Measurements from ENCODE around the gene AIFM2.

AIFM2 gene

GRCh38 chr10:70148516-70148915 is 15.9 kb upstream of the AIFM2 start:
- Histone ChIP-seq H2AFZ (ENCODE audit: low read depth, low read length) (no peak overlapping the region), H3K9me3 (ENCODE audit: insufficient read depth, low read length, severe bottlenecking) (no peaks in the 10 kb centered on the region), H3K36me3 (ENCODE audit: insufficient read depth, low read length) (peaks cover 53% of the 10 kb centered on the region), H3K4me2 (ENCODE audit: insufficient read depth, low read length) (peak overlapping the region; percentile 95), H3K27ac (ENCODE audit: low read length) (no peak overlapping the region), H3K4me3 (ENCODE audit: low read depth in 1 of 2, low read length in 2 of 2) (no peak overlapping the region), H3K9ac (ENCODE audit: low read depth, low read length) (peak overlapping the region; percentile 27; the same call in 1 of the 2 replicates), H3K4me1 (ENCODE audit: insufficient read depth, low read length) (peaks cover 49% of the 10 kb centered on the region), H3K79me2 (ENCODE audit: insufficient read depth, low read length) (peaks cover 37% of the 10 kb centered on the region), H3K27me3 (ENCODE audit: insufficient read depth, low read length, poor library complexity) (no peaks in the 10 kb centered on the region), H4K20me1 (ENCODE audit: insufficient read depth, low read length) (peaks cover 17% of the 10 kb centered on the region)
- ATAC-seq (ENCODE audit: insufficient read depth, low read depth) (no peak), DNase-seq (no peak)
- TF ChIP-seq CTCF (IDR thresholded peaks at IDR 0.05; ENCODE audit: borderline replicate concordance, extremely low read depth, low read length, poor library complexity, severe bottlenecking) (no peak), EZH2 (IDR thresholded peaks at IDR 0.05; ENCODE audit: borderline replicate concordance, low read depth, low read length, severe bottlenecking) (no peak)

DNA sequence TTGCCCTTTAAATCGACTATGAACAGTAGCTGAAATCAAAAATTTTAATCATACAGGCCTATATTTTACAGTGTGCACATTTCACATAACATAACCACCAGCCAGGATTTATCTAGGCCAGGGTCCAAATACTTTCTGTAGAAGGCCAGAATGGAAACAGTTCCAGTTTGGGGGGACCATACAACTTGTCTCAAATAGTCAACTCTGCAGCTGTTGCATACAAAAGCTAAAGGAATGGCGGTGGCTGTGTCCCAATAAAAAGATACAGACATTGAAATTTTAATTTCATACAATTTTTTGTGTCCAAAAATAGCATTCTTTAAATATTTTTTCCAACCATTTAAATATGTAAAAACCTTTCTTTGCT is 14.6 kb upstream of the AIFM2 start:
- Histone ChIP-seq H2AFZ (ENCODE audit: low read depth, low read length) (peak overlapping the region; percentile 70; the same call in 1 of the 2 replicates), H3K4me3 (ENCODE audit: low read depth in 1 of 2, low read length in 2 of 2) (peak overlapping the region in 1 of 2 experiments; percentile 95; a peak in 3 of 4 replicates), H3K36me3 (ENCODE audit: insufficient read depth, low read length) (peaks cover 47% of the 10 kb centered on the region), H3K27ac (ENCODE audit: low read length) (peak overlapping the region; percentile 68), H4K20me1 (ENCODE audit: insufficient read depth, low read length) (peaks cover 27% of the 10 kb centered on the region), H3K79me2 (ENCODE audit: insufficient read depth, low read length) (peaks cover 40% of the 10 kb centered on the region), H3K9ac (ENCODE audit: low read depth, low read length) (peak overlapping the region; percentile 92), H3K27me3 (ENCODE audit: insufficient read depth, low read length, poor library complexity) (no peaks in the 10 kb centered on the region), H3K4me2 (ENCODE audit: insufficient read depth, low read length) (peak overlapping the region; percentile 95), H3K4me1 (ENCODE audit: insufficient read depth, low read length) (peaks cover 51% of the 10 kb centered on the region), H3K9me3 (ENCODE audit: insufficient read depth, low read length, severe bottlenecking) (no peaks in the 10 kb centered on the region)
- ATAC-seq (ENCODE audit: insufficient read depth, low read depth) (no peak), DNase-seq (no peak)
- TF ChIP-seq CTCF (IDR thresholded peaks at IDR 0.05; ENCODE audit: borderline replicate concordance, extremely low read depth, low read length, poor library complexity, severe bottlenecking): no peak
- TF ChIP-seq EZH2 (IDR thresholded peaks at IDR 0.05; ENCODE audit: borderline replicate concordance, low read depth, low read length, severe bottlenecking): no peak

DNA sequence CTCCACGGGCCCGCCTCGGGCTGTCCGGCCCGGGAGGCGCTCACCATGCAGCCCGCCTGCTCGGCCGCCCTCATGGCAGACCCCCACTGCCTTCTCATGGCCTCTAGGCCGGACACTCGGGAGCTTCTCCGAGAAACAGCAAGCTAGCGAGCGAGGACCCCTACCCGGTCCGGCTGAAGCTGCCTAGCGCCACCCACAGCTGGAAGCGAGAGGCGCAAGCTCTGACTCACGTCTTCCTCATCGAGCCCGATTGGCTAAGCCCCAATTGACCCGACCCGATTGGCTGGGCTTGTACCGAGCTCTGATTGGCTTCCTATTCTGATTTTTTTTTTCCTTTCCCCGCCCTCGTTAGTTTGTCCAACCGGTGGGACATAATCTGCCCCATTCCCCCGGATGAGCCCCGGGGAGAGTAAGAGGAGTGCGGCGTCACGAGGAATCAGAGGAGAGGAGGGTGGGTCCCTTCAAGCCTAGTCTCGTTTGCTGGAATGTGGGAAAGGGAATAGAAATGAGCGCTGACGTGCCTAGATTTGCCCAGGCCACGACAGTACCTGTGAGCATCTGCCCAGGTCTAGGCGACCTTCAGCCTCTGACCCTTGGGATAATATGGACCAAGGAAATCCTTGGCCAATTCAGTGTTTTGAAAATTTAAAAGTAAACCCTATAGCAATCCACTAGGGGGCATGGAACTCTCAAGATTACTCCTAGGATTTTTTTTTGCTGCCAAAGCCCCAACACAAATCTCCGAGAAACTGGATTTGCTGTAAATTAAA is 14.0 kb upstream of the AIFM2 start, which contains the start of gene TYSND1:
Gene TYSND1 (minus strand): TSS at position 212 of the 770 bp plus-strand sequence. CDS start 114 bp downstream, at position 98.
- no peaks in the 10 kb centered on the region for H3K27me3 ChIP-seq (ENCODE audit: insufficient read depth, low read length, poor library complexity)
- peaks cover 51% of the 10 kb centered on the region for H3K4me1 ChIP-seq (ENCODE audit: insufficient read depth, low read length)
- H3K36me3 ChIP-seq (ENCODE audit: insufficient read depth, low read length): peaks cover 42% of the 10 kb centered on the region
- TF ChIP-seq EZH2 (IDR thresholded peaks at IDR 0.05; ENCODE audit: borderline replicate concordance, low read depth, low read length, severe bottlenecking) (no peak), CTCF (IDR thresholded peaks at IDR 0.05; ENCODE audit: borderline replicate concordance, extremely low read depth, low read length, poor library complexity, severe bottlenecking) (peak; percentile 87)
- no peaks in the 10 kb centered on the region for H3K9me3 ChIP-seq (ENCODE audit: insufficient read depth, low read length, severe bottlenecking)
- H4K20me1 ChIP-seq (ENCODE audit: insufficient read depth, low read length): peaks cover 27% of the 10 kb centered on the region
- peak within 1 kb of the TSS; percentile 92 for H3K9ac ChIP-seq (ENCODE audit: low read depth, low read length)
- ATAC-seq (ENCODE audit: insufficient read depth, low read depth): peak; percentile 81
- peak; percentile 97 for DNase-seq
- H3K4me3 ChIP-seq (ENCODE audit: low read depth in 1 of 2, low read length in 2 of 2): peak within 1 kb of the TSS; percentile 56 to 95; a peak in 3 of 4 replicates
- H3K79me2 ChIP-seq (ENCODE audit: insufficient read depth, low read length): peaks cover 42% of the 10 kb centered on the region
- H3K4me2 ChIP-seq (ENCODE audit: insufficient read depth, low read length): peak within 1 kb of the TSS; percentile 95
- H3K27ac ChIP-seq (ENCODE audit: low read length): peak within 1 kb of the TSS; percentile 96
- peak within 1 kb of the TSS; percentile 71 for H2AFZ ChIP-seq (ENCODE audit: low read depth, low read length)

Data from DND-41 (cell line).